ENCODE data around the gene CCBE1.
A peak's percentile ranks its signal among the peaks of the same experiment; 100 is the strongest.

The CCBE1 gene

GRCh38 chr18:59481436-59481835, 215.8 kb downstream of the CCBE1 start:
- peak; percentile 16 for DNase-seq

GRCh38 chr18:59479776-59480175, 217.4 kb downstream of the CCBE1 start:
- no peak for DNase-seq

- peak; percentile 29 for DNase-seq
Observed at GRCh38 chr18:59478591-59478990, 218.6 kb downstream of the CCBE1 start.

- DNase-seq = no peak
Observed at GRCh38 chr18:59477849-59478248, 219.4 kb downstream of the CCBE1 start.

GRCh38 chr18:59470561-59471121, 226.6 kb downstream of the CCBE1 start:
- no peak for DNase-seq

- no peak for DNase-seq
Observed at GRCh38 chr18:59469463-59470180, 227.6 kb downstream of the CCBE1 start.

GRCh38 chr18:59468821-59469220, 228.4 kb downstream of the CCBE1 start:
- DNase-seq = no peak

GRCh38 chr18:59467497-59467896, 229.7 kb downstream of the CCBE1 start:
- DNase-seq = no peak

GRCh38 chr18:59466980-59467379, 230.2 kb downstream of the CCBE1 start:
- DNase-seq = no peak

GRCh38 chr18:59464486-59464885, 232.7 kb downstream of the CCBE1 start:
- DNase-seq = no peak

GRCh38 chr18:59461171-59461570, 236.1 kb downstream of the CCBE1 start:
- peak; percentile 30 for DNase-seq

GRCh38 chr18:59460072-59460420, 237.2 kb downstream of the CCBE1 start:
- no peak for DNase-seq

GRCh38 chr18:59459369-59460071, 237.7 kb downstream of the CCBE1 start:
- peak; percentile 60 for DNase-seq

GRCh38 chr18:59458575-59458974, 238.6 kb downstream of the CCBE1 start:
- no peak for DNase-seq

GRCh38 chr18:59456657-59457056, 240.6 kb downstream of the CCBE1 start:
- no peak for DNase-seq

- DNase-seq = no peak
Observed at GRCh38 chr18:59455728-59456276, 241.4 kb downstream of the CCBE1 start.

- no peak for DNase-seq
Observed at GRCh38 chr18:59454909-59455727, 242.1 kb downstream of the CCBE1 start.

- DNase-seq = no peak
Observed at GRCh38 chr18:59453468-59453961, 243.7 kb downstream of the CCBE1 start.

GRCh38 chr18:59451963-59452362, 245.3 kb downstream of the CCBE1 start:
- DNase-seq = no peak

- DNase-seq = no peak
Observed at GRCh38 chr18:59451073-59451472, 246.2 kb downstream of the CCBE1 start.

GRCh38 chr18:59448546-59448945, 248.7 kb downstream of the CCBE1 start:
- DNase-seq = no peak

- no peak for DNase-seq
Observed at GRCh38 chr18:59446012-59446411, 251.2 kb downstream of the CCBE1 start.
